Head of caudate nucleus (tissue), 42 donors: ENCODE measurements around the gene STXBP1.

Source experiments
- DNase-seq, 42 donors: peaks; one replicate each; pipeline versions ENCODE4 v3.0.0 to v3.0.0-alpha.2; 2020 to 2021; ENCODE audit warnings: mixed read lengths in 7 of 42
- intact Hi-C: fragments of 100-400 bp; cut with DNase I; formaldehyde crosslinking; loops from one replicate; pipeline ENCODE4 v1.15.0; 2022

The STXBP1 gene

DNA sequence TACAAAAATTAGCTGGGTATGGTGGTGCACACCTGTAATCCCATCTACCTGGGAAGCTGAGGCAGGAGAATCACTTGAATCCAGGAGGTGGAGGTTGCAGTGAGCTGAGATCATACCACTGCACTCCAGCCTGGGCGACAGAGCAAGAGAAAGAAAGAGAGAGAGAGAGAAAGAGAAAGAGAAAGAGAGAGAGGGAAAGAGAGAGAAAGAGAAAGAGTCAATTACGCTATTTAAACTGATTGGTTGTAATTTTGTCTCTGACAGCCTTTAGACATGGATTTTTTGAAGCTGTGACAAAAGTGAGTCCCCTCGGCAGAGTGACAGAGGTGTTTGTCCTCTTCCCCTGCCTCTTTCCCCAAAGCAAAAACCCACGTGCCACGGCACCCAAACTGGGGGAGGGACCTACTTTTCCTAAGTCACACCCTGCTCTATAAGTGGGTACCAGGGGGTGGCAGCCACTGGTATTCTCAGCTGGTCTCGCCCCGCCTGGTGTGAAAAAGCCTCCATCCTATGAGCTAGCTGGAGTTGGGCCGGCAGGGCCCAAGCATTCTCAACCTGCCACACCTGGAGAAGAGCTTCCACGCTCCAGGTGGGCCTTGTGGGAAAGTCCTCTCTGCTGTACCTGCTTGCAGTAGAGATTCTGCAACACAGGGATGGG, 91.3 kb downstream of the STXBP1 start:
- intact Hi-C loops = no loop called here
- DNase-seq = peak in 23 of 42 donors; percentile 25 to 75 (median 45)

DNA sequence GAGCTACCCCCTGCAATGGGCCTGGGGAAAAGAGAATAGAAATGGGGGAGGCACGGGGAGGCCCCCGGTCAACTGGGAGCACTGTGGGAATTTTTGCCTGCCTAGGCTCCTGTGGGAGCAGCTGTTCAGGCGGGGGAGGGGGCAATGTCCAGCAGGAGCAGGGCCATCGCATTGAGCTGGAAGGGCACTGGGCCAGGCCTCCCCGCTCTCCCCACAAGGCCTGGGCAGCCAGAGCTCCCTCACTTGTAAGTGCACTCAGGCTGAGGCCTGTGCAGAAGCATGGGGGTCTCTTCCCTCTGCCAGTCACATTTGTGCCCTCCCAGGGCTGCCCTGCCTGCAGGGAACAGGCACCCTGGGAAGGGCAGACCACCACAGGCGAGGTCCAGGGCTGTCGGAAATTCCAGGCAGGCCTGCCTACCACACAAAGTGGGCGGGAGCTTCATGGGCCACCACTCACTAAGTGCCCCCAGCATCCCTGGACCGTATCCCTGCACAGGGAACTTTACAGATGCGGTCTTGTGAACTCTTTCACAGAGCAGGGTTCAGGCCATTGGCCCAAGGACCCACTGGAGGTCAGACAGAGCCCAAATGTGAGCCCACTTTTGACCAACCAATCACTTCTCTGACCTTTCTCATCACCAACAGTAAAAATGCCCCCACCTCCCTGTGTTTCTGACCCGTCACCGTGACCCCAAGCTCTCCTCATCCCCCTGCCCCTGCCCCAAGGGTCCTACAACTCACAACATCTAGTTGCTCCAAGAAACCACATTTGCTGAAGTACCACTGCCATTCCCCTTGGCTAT, 93.7 kb downstream of the STXBP1 start:
- intact Hi-C loops = no loop called here
- no peak for DNase-seq

DNA sequence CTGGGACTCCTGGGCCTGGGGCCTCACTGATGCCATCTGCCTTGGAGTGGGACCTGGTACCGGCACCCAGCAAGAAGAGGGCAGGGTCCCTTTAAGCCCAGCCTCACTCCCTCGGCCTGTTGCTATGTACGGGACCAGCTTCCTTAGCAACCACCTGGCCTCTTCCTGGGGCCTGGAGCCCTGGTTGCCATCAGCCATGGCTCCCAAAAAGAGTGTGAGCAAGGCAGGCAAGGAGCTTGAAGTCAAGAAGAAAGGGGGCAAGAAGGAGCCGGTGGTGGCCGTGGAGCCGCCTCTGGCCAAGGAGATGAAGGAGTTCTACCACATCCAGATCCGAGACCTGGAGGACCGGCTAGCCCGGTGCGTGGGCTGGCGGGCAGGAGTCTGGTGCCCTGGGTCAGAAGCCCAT, 94.8 kb downstream of the STXBP1 start, which contains the start of gene CFAP157:
Gene CFAP157, plus strand, starts transcription at position 153 of the 406 bp plus-strand sequence. Its CDS starts 44 bp downstream, at position 197.
- intact Hi-C loops = no loop called here
- no peak for DNase-seq

- intact Hi-C loops = no loop called here
- DNase-seq = no peak
Measured at GRCh38 chr9:127707766-127708165, 95.7 kb downstream of the STXBP1 start.

GRCh38 chr9:127708952-127709587, 97.0 kb downstream of the STXBP1 start:
- DNase-seq = no peak
- intact Hi-C loops = no loop called here

- DNase-seq = no peak
- intact Hi-C loops = no loop called here
Measured at GRCh38 chr9:127710204-127710783, 98.2 kb downstream of the STXBP1 start.

DNA sequence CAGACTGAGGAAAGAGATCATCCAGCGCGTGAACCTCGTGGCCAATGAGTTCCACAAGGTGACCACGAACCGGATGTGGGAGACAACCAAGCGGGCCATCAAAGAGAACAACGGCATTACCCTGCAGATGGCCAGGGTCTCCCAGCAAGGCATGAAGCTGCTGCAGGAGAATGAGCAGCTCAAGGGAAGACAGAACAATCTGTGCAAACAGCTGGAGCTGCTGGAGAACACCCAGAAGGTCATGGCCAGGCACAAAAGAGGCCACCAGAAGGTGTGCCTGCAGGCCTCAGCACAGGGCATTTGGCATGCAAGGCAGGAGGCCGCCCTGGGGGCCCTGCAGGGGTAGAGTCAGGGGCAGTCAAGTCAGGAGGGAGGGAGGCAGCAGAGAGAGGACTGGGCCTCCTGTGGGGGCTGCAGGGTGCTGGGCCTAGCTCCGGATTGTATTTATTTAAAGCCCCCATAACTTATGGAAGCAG, 99.2 kb downstream of the STXBP1 start:
- DNase-seq = no peak
- intact Hi-C loops = no loop called here

DNA sequence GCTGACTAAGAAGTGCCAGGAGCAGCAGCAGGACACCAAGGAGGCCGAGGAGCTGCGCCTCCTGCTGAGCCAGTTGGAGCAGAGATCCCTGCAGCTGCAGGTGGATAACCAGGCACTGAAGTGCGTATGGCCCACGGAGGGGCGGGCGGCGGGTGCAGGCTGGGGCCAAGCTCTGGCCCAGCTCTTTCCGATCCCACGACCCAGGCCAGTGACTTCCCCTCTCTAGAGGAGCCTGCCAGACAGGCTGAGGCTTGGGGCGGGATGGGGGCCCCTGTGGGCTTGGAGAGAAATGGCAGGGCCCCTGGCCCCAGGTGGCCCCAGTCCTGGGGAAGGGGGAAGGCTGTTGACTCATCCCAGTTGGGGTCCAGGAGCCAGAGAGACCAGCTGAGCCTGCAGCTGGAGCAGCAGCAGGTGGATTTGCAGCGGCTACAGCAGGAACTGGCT, 99.8 kb downstream of the STXBP1 start:
- DNase-seq = no peak
- intact Hi-C loops = no loop called here

- intact Hi-C loops = no loop called here
Measured at GRCh38 chr9:127712371-127712770, 100.3 kb downstream of the STXBP1 start.

DNA sequence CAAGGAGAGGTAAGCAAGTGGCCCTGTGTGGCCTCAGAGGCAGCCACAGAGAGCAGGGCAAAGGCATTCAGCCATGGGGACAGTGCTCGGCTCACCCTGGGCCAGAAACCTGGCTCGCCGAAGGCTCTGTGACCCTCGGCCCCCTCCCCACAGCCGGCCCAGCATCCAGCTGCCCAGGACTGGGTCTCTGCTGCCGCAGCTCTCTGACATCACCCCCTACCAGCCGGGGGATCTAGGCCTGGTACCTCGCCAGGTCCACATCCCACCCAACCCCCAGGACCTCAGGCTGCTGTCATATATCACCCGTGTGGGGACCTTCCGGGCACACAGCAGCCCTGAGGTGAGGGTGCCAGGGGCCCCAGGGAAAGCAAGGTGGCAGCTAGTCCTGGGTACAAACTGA, 100.8 kb downstream of the STXBP1 start:
- intact Hi-C loops = no loop called here
- no peak for DNase-seq

More at GRCh38 chr9:127712371-127712770, 100.3 kb downstream of the STXBP1 start:
- DNase-seq = no peak

DNA sequence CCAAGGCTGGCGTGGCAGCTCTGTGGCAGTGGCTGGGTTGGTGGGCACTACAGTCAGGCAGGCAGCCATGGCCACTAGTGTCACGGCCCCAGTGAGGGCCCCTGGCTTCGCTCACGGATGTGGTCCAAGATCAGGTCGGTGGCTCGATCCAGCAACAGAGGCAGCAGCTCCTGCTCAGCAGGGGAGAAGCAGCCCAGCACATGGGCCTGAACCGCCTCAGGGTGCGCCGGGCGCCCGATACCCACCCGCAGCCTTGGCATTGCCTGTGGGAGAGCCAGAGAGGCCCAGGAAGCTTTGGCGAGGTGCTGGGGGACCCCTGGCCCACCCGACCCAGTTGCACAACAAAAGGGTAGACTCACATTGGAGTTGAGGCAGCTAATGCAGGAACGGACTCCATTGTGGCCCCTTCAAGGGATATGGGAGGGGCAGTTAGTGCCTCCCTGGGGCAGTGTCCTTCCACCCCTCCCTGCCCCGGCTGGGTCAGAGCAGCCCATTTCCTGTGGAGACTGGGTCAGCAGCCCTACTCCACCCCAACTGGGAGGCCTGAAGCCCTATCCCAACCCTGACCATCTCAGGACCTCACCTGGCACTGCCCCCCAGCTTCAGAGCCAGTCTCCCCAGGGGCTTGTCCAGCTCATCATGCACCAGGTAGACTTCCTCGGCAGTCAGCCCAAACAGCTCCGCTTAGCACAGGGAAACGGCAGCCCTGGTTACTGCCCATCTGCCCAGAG, 102.1 kb downstream of the STXBP1 start:
- intact Hi-C loops = no loop called here
- DNase-seq = no peak

DNA sequence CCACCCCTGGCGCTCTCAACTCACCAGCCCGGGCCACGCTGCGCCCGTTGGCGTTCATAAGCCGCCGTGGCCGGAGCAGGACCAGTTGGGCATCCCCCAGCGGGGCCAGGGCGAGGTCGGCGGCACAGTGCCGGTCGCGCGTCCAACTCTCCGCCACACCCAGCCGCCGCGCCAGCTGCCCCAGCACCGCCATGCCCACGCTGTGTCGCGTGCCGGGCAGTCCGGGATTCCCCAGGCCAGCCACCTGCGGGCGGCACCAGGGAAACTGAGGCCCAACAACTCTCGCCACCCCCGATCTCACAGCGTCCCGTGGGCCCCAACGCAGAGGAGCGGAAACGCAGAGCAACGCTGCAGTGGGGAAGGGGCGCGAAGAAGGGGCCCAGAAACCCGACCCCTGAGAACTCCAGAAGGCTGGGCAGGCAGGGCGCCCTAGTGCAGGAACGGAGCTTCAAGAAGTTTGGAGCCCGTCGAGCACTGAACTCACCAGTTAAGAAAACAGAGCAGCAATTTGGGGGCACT, 102.9 kb downstream of the STXBP1 start:
- intact Hi-C loops = loop anchor here (5.0 kb wide), 1 partner anchor 103 kb away; the partner anchor contains the start of gene STXBP1
- peak in 1 of 42 donors; percentile 23 for DNase-seq

- peak; percentile 94 to 100 (median 99) for DNase-seq
- intact Hi-C loops = loop anchor here (5.0 kb wide), 1 partner anchor 103 kb away; the partner anchor contains the start of gene STXBP1
Measured at GRCh38 chr9:127715470-127716337, 103.6 kb downstream of the STXBP1 start, which contains the start of the genes PTRH1 and TTC16. TSS of gene PTRH1 (minus strand) at chr9:127715663. CDS start at chr9:127715639, 24 bp downstream. TSS of gene TTC16 (plus strand) at chr9:127716079. CDS start at chr9:127716146, 67 bp downstream.

GRCh38 chr9:127716412-127716811, 104.3 kb downstream of the STXBP1 start:
- intact Hi-C loops = loop anchor here (5.0 kb wide), 1 partner anchor 104 kb away; the partner anchor contains the start of gene STXBP1
- DNase-seq = no peak

GRCh38 chr9:127717766-127718165, 105.7 kb downstream of the STXBP1 start:
- peak in 5 of 42 donors; percentile 24 to 56 (median 45) for DNase-seq
- intact Hi-C loops = loop anchor here (5.0 kb wide), 1 partner anchor 105 kb away; the partner anchor contains the start of gene STXBP1

- intact Hi-C loops = no loop called here
- no peak for DNase-seq
Measured at GRCh38 chr9:127720031-127720864, 108.2 kb downstream of the STXBP1 start.
